Glutamatergic neuron (in vitro differentiated cells): ENCODE measurements around the gene AHNAK. TPM values are rescaled to one million over a fixed set of nuclear protein-coding genes. Genes with fewer than 3 reads are reported as not detected.

Experiments used
- DNase-seq: peaks from one replicate; pipeline ENCODE4 v3.0.0; 2022
- H3K27ac Mint-ChIP-seq: one replicate; pipeline ENCODE4 v1.8.0; 2020; ENCODE audit warnings: mild to moderate bottlenecking, mixed read lengths, inconsistent platforms; ENCODE audit not compliant: unreplicated experiment
- H3K27me3 Mint-ChIP-seq: one replicate; pipeline ENCODE4 v1.8.0; 2020; ENCODE audit warnings: mild to moderate bottlenecking, moderate library complexity, mixed read lengths, inconsistent platforms; ENCODE audit not compliant: unreplicated experiment
- H3K36me3 Mint-ChIP-seq: one replicate; pipeline ENCODE4 v1.8.0; 2020; ENCODE audit warnings: mild to moderate bottlenecking, mixed read lengths, inconsistent platforms; ENCODE audit not compliant: unreplicated experiment
- H3K4me1 Mint-ChIP-seq: one replicate; pipeline ENCODE4 v1.8.0; 2020; ENCODE audit warnings: mild to moderate bottlenecking, low read depth, mixed read lengths, inconsistent platforms; ENCODE audit not compliant: unreplicated experiment
- H3K4me3 Mint-ChIP-seq: one replicate; pipeline ENCODE4 v1.8.0; 2020; ENCODE audit warnings: mild to moderate bottlenecking, mixed read lengths, inconsistent platforms; ENCODE audit not compliant: unreplicated experiment
- H3K9me3 Mint-ChIP-seq: one replicate; pipeline ENCODE4 v1.8.0; 2020; ENCODE audit warnings: mild to moderate bottlenecking, moderate library complexity, mixed read lengths, inconsistent platforms; ENCODE audit not compliant: unreplicated experiment
- CTCF ChIP-seq: fragments of 200-600 bp; sonication (generic); IDR thresholded peaks from one replicate; pipeline ENCODE4 v1.5.0; 2021; ENCODE audit not compliant: partially characterized antibody, unreplicated experiment
- total RNA-seq: library from RNA; stranded (reverse); fragmentation: NEBNext Ultra II Directional; extraction: Animal tissue kit (Norgen Biotek cat#: 25700); gene quantifications from one replicate; pipeline ENCODE4 v1.2.1, GENCODE V29; 2021; ENCODE audit not compliant: unreplicated experiment

Gene AHNAK
- total RNA-seq, 1 donor from 2014 or later, result 4.5 TPM

DNA sequence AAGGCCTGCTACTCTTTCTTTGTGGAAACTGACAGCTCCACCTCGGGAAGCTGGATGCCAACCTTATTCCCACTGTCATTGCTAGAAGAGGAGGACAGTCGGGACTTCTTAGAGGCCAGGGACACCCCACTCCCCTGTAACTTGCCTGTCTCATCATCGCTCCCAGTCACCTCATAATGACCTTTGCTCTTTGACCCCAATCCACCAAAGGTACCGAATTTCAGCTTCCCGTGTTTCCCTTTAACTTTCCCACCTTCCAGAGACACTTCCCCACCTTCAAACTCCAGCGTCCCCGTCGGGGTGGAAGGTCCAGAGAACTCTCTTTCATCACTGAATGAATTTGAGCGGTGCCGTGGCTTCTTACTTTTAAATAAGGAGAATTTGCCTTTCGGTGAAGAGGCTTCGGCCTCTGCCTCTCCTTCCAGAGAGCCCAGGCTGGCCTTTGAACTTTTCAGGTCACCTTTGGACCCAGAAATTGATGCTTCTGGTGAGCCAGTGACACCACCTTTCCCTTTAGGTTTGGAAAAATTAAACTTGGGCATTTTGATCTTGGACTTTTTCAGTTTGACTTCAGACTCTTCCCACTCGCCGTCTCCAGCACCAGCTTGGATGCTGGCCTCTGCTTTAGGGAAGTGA lies 29.8 kb downstream of the AHNAK start:
- Mint-ChIP-seq H3K27me3 (peaks cover 6% of the 10 kb centered on the region), H3K4me3 (no peak overlapping the region), H3K4me1 (no peaks in the 10 kb centered on the region), H3K9me3 (peaks cover 3% of the 10 kb centered on the region), H3K36me3 (peaks cover 3% of the 10 kb centered on the region), H3K27ac (no peak overlapping the region)
- no peak for DNase-seq
- no peak for TF ChIP-seq CTCF

GRCh38 chr11:62514151-62514550 lies 32.5 kb downstream of the AHNAK start:
- Mint-ChIP-seq H3K4me1 (no peaks in the 10 kb centered on the region), H3K36me3 (no peaks in the 10 kb centered on the region), H3K4me3 (no peak overlapping the region), H3K27ac (no peak overlapping the region), H3K9me3 (peaks cover 3% of the 10 kb centered on the region), H3K27me3 (peaks cover 6% of the 10 kb centered on the region)
- TF ChIP-seq CTCF, result no peak
- no peak for DNase-seq

GRCh38 chr11:62513626-62514025 lies 33.0 kb downstream of the AHNAK start:
- Mint-ChIP-seq H3K4me3 (no peak overlapping the region), H3K9me3 (peaks cover 3% of the 10 kb centered on the region), H3K27ac (no peak overlapping the region), H3K4me1 (no peaks in the 10 kb centered on the region), H3K27me3 (peaks cover 9% of the 10 kb centered on the region), H3K36me3 (no peaks in the 10 kb centered on the region)
- no peak for DNase-seq
- TF ChIP-seq CTCF, result no peak

DNA sequence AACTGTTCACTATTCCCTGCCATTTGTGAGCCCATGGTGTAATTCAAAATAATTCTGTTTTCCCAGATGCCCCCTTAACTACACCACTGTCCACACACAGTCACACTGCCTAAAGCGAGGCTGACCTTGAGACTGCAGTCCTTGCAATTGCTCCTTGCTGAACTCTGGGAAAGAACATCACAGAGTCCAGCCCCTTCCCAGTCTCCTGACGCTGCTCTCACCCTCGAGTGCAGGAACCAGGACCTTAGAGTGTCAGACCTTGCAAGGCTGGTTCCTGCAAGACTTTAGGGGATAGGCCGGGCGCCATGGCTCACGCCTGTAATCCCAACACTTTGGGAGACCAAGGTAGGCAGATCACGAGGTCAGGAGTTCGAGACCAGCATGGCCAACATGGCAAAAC lies 33.6 kb downstream of the AHNAK start:
- Mint-ChIP-seq H3K4me1 (no peaks in the 10 kb centered on the region), H3K9me3 (peaks cover 3% of the 10 kb centered on the region), H3K36me3 (no peaks in the 10 kb centered on the region), H3K27me3 (peaks cover 9% of the 10 kb centered on the region), H3K27ac (no peak overlapping the region), H3K4me3 (no peak overlapping the region)
- DNase-seq, result no peak
- no peak for TF ChIP-seq CTCF

GRCh38 chr11:62508336-62509058 lies 38.1 kb downstream of the AHNAK start:
- no peaks in the 10 kb centered on the region for H3K36me3 Mint-ChIP-seq
- peaks cover 10% of the 10 kb centered on the region for H3K27me3 Mint-ChIP-seq
- TF ChIP-seq CTCF, result no peak
- H3K27ac Mint-ChIP-seq, result no peak overlapping the region
- H3K4me1 Mint-ChIP-seq, result peaks cover 13% of the 10 kb centered on the region
- peak; percentile 46 for DNase-seq
- H3K4me3 Mint-ChIP-seq, result no peak overlapping the region
- H3K9me3 Mint-ChIP-seq, result peaks cover 3% of the 10 kb centered on the region
